Dendritic cell treated with granulocyte-macrophage colony-stimulating factor and Interleukin-4, amounts not matched to agents 40 ng/mL and 50 ng/mL, for 4 days (primary cell): ENCODE data around the gene KCNC3.

ENCODE experiments used
- H3K27ac Mint-ChIP-seq: one replicate; pipeline ENCODE4 v1.8.0; 2022; ENCODE audit warnings: mild to moderate bottlenecking, mixed read lengths
- H3K27me3 Mint-ChIP-seq: one replicate; pipeline ENCODE4 v1.8.0; 2022; ENCODE audit warnings: mild to moderate bottlenecking, mixed read lengths
- H3K36me3 Mint-ChIP-seq: one replicate; pipeline ENCODE4 v1.8.0; 2022; ENCODE audit warnings: low read depth, mixed read lengths
- H3K4me1 Mint-ChIP-seq: one replicate; pipeline ENCODE4 v1.8.0; 2022; ENCODE audit warnings: low read depth, mixed read lengths
- H3K4me3 Mint-ChIP-seq: one replicate; pipeline ENCODE4 v1.8.0; 2022; ENCODE audit warnings: mild to moderate bottlenecking, moderate library complexity, mixed read lengths
- H3K9me3 Mint-ChIP-seq: one replicate; pipeline ENCODE4 v1.8.0; 2022; ENCODE audit warnings: mixed read lengths
- intact Hi-C: fragments of 100-400 bp; cut with micrococcal nuclease; formaldehyde crosslinking; loops from one replicate; pipeline ENCODE4 v1.15.0; 2022

KCNC3 gene

DNA sequence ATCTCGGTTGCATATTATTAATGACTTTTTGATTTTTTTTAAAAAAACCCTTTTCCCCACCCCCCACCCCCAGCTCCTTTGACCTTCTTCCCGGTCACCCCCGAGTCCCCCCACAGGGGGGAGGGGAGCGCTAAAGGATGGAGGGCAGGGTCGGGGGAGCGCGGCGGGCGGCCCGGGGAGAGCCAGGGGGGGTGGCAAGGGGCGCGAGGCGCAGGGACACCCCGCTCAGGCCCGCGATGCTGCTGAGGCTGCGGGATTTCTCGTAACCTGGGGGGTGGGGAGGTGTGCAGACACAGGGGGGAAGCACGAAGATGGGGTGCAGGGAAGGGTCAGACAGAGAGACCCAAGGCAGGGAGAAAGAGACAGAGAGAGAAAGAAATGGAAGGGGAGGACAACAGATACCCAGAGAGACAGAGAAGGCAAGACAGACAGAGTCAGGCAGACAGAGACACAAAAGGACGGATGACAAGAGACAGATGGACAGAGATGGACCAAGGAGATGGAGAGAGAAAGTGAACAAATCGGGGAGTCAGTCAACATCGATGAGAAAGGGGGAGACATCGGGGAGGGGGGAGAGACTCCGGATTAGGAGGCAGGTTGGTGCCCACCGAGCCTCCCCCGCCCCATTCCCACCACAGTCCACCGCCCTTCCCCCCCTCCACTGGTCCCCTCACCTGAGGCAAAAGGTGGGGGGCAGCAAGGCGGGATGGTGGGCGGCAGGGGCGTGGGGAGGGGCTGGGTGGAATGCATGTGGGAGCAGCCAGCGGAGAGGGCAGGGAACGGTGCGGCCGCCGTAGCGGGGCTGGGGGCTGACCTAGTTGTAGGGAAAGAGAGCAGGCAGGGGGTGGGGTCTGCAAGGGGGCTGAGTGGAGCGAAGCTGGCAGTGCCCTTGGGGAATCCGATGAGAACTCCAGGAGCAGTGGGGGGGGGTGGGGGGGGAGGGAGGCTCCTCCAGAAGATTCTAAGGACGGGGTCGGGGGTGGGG lies 14.2 kb downstream of the KCNC3 start:
- H3K9me3 Mint-ChIP-seq = no peaks in the 10 kb centered on the region
- peaks cover 24% of the 10 kb centered on the region for H3K36me3 Mint-ChIP-seq

DNA sequence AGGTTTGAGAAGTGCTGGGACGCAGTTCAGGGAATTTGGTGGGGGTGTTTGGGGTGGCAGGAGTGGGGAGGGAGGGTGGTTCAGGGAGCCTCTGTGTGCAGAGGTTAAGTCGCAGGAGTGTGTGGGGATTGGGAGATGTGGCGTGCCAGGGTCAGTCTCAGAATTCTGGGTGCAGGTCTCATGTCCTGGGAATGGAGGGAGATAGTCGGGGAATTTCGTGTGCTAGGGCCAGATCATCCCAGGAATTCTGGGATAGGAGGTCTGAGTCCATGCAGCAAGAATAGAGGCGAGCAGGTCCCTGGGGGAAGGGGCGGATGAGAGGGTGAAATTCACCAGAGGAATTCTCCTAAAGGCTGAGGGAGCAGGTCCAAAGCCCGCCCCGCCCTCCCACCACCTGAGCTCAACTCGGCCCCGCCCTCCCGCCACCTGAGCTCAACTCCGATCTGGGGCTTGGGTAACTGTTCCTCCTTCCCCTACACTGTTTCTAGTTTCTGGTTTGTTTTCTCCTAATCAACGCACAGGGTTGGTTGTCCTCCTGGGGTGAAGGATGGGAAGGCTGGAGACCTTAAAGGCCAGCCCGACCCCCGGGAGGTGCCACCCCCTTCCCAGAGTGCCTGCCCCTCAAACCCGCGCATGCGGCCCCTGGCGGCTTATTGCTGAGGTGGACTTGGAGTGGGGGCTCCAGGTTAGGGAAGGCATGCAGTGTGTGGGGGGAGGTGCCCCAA lies 15.2 kb downstream of the KCNC3 start:
- intact Hi-C loops = no loop called here
- Mint-ChIP-seq H3K4me1 (peaks cover 16% of the 10 kb centered on the region), H3K36me3 (peaks cover 14% of the 10 kb centered on the region), H3K27ac (no peak overlapping the region), H3K9me3 (no peaks in the 10 kb centered on the region), H3K4me3 (no peak overlapping the region), H3K27me3 (peaks cover 78% of the 10 kb centered on the region)

More for the DNA sequence above, 14.2 kb downstream of the KCNC3 start:
- no peak overlapping the region for H3K27ac Mint-ChIP-seq
- H3K4me3 Mint-ChIP-seq = no peak overlapping the region
- peaks cover 16% of the 10 kb centered on the region for H3K4me1 Mint-ChIP-seq
- intact Hi-C loops = no loop called here
- peaks cover 76% of the 10 kb centered on the region for H3K27me3 Mint-ChIP-seq

DNA sequence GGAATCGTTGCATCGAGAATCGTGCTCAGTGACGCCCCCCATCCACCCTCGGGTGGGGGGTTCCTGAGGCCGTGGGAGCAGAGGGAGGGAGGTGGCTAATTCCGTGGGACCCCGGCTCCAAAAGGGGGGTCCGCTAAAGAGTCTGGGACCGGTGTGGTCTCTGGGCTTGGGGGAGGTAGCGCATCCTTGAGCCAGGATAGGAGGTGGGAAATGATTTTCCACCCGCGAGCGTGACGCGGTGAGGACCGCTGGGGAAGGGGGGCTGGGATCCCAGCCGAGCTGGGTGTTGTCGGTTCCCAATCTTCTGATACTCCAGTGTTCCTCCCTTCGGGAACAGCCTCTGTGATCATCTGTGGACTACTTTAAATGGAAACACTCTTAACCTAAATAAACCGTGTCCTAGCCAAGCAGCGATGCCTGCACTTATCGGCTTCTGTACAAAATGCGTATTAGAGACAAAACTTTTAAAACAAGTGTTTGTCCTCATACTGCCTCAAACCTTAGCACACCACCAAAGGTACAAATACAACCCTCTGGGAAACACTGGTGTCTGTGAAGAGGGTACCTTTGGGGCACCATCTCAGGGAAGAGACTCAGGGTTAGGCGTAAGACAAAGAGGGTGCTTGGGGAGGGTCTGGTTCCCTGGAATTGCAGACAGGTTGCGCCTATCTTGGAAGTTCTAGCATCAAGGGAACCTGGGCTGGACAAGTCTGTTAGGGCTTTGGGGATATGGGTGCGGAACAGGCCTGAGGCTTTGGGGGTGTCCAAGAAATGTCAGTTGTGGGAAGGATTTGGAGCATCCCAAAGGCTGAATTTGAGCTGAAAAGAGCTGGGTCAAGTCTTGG lies 16.0 kb downstream of the KCNC3 start:
- Mint-ChIP-seq H3K9me3 (no peaks in the 10 kb centered on the region), H3K27ac (no peak overlapping the region), H3K27me3 (peaks cover 86% of the 10 kb centered on the region), H3K4me3 (no peak overlapping the region), H3K36me3 (peaks cover 10% of the 10 kb centered on the region), H3K4me1 (peaks cover 16% of the 10 kb centered on the region)
- intact Hi-C loops = no loop called here

DNA sequence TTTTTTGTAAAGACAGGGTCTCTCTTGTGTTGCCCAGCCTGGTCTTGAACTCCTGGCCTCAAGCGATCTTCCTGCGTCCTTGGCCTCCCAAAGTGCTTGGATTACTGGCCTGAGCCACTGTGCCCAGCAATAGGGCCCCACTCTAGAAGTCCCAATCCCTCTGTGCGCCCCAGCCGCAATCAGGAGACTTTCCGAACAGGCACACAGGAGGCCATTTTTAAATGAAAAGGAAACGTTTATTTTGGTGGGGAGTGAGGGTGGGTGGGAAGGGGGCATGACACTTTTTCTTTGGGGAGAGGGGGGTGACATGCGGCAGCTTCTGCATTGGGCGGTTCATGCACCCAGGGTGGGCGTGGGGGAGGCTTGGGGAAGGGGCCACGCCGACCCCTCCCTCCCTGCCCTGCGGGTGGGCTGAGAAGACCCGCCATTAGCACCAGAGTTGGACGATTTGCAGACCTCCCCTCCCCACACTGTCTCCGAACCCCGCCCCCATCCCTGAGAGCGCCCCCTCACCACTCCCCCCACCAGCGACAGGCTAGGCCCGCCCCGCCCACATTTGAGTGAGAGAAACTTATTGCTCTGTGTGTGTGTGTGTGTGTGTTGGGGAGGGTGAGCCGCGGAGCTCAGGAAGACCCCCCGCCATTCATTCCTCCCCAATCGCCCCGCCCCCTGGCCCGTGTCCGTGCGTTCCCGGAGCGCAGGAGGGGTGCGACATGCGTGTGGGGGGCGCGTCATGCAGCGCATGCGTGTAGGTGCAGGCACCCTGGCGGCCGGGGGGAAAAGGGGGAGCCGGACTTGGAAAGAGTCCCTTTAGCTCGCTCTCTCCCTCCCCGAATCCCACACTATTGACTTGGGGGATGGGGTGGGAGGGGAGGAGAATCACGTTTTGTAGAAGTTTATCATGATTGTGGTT lies 17.2 kb downstream of the KCNC3 start:
- Mint-ChIP-seq H3K27me3 (peaks cover 85% of the 10 kb centered on the region), H3K27ac (no peak overlapping the region), H3K4me1 (peaks cover 16% of the 10 kb centered on the region), H3K9me3 (no peaks in the 10 kb centered on the region), H3K4me3 (no peak overlapping the region), H3K36me3 (no peaks in the 10 kb centered on the region)
- intact Hi-C loops = no loop called here

DNA sequence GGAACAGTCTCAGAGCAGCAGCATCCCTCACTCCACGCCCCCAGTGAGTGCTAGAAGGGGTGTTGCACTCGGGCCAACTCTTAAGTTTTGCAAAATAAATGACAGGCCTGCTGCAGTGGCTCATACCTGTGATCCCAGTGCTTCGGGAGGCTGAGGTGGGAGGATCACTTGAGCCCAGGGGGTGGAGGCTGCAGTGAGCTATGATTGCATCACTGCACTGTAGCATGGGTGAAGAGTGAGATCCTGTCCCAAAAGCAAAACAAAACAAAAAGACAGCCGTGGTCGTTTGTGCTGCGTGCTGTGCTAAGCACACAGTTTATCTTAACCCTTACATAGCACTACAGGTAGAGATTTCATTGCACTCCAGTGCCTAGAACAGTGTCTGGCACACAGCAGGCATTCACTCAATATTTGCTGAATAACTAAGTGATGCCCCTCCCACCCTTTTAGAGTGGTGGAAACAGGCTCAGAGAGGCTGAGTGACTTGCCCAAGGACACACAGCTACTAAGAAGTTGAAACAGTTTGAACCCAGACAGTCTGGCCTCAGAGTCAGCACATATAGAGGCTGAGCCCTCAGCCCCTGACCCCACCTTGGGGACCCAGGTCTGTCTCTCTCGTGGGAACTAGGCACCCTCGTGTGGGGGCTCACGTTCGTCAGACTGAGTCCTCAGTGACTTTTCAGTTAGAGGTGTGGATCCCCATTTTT lies 18.3 kb downstream of the KCNC3 start:
- intact Hi-C loops = no loop called here
- Mint-ChIP-seq H3K27me3 (peaks cover 84% of the 10 kb centered on the region), H3K27ac (no peak overlapping the region), H3K9me3 (no peaks in the 10 kb centered on the region), H3K4me1 (peaks cover 11% of the 10 kb centered on the region), H3K4me3 (no peak overlapping the region), H3K36me3 (no peaks in the 10 kb centered on the region)

DNA sequence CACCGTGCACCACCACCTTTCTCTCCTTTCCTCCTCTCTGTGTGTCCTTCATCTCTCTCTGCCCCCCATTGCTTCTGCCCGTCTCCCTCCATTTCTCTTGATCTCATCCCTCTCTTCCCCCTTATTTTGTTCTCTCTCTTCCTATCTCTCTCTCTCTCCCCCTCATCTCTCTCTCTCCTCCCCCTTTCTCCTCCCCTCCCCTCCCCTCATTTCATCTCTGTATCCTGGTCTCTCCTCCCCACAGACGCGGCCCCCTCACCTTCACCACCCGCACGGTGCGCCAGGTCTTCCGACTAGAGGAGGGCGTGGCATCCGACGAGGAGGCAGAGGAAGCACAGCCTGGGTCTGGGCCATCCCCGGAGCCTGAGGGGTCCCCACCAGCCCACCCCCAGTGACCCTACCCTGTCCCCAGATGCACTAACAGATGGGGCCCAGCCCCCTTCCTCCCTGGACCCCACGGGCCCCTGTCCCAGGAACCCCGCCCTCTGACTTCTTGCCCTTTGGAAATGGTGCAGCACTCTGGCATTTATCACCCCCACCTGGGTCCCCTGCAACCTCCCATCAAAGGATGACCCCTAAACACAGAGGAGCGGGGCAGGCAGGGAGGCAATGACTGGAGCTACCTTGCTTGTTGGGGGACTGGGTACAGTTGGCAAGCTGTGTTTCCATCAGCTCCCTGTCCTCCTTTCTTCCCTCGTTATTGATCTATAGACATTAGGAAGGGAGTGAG lies 19.6 kb downstream of the KCNC3 start:
- intact Hi-C loops = no loop called here
- Mint-ChIP-seq H3K4me3 (no peak overlapping the region), H3K27ac (no peak overlapping the region), H3K36me3 (no peaks in the 10 kb centered on the region), H3K27me3 (peaks cover 77% of the 10 kb centered on the region), H3K9me3 (no peaks in the 10 kb centered on the region), H3K4me1 (no peaks in the 10 kb centered on the region)

DNA sequence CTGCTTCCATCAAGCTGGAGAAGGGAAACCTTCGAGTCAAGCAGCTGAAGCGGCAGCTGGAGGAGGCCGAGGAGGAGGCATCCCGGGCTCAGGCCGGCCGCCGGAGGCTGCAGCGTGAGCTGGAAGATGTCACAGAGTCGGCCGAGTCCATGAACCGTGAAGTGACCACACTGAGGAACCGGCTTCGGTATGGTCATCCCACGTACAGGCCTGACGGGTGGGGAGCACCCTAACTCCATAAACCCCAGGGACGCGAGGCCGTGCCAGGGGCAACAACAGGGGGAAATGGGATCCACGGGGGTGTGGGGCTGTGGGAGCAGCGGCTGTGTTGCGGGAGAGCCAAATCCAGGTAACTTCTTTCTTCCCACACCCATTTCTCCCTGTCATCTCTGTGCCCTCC lies 20.2 kb downstream of the KCNC3 start:
- H3K27me3 Mint-ChIP-seq = peaks cover 72% of the 10 kb centered on the region

DNA sequence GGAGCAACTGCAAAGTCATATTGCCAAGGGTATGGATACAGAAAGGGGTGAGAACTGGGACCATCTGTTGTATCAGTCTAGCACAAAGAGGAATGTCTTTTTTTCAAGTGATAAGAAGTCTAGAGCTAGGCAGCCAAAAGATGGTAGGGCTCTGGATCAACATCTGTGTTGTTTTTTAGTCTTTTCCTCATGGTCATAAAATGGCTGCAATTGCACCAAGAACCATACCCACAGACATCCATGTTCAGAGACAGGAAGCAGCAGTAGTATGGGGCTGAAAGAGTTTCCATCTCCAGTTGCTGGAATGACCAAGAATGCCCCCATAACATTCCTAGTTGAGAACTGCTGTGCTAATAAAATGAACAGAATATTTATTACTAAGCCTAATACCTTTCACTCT lies 25.6 kb downstream of the KCNC3 start:
- intact Hi-C loops = no loop called here
- no peak overlapping the region for H3K4me3 Mint-ChIP-seq
- H3K27ac Mint-ChIP-seq = no peak overlapping the region
- H3K36me3 Mint-ChIP-seq = no peaks in the 10 kb centered on the region
- H3K9me3 Mint-ChIP-seq = no peaks in the 10 kb centered on the region
- peaks cover 6% of the 10 kb centered on the region for H3K4me1 Mint-ChIP-seq
- H3K27me3 Mint-ChIP-seq = peaks cover 39% of the 10 kb centered on the region

More for the DNA sequence above, 20.2 kb downstream of the KCNC3 start:
- intact Hi-C loops = no loop called here
- Mint-ChIP-seq H3K9me3 (no peaks in the 10 kb centered on the region), H3K36me3 (no peaks in the 10 kb centered on the region), H3K27ac (no peak overlapping the region), H3K4me3 (no peak overlapping the region), H3K4me1 (no peaks in the 10 kb centered on the region)

DNA sequence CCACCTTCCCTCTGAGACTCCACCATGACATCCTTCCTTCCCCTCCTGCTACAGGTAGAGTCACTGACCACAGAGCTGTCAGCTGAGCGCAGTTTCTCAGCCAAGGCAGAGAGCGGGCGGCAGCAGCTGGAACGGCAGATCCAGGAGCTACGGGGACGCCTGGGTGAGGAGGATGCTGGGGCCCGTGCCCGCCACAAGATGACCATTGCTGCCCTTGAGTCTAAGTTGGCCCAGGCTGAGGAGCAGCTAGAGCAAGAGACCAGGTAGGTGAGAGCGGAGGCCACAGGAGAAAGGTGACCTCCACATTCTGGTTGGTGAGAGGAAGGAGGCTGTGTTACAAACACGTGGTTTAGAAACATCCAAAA lies 27.6 kb downstream of the KCNC3 start:
- Mint-ChIP-seq H3K27ac (no peak overlapping the region), H3K27me3 (peaks cover 29% of the 10 kb centered on the region)

DNA sequence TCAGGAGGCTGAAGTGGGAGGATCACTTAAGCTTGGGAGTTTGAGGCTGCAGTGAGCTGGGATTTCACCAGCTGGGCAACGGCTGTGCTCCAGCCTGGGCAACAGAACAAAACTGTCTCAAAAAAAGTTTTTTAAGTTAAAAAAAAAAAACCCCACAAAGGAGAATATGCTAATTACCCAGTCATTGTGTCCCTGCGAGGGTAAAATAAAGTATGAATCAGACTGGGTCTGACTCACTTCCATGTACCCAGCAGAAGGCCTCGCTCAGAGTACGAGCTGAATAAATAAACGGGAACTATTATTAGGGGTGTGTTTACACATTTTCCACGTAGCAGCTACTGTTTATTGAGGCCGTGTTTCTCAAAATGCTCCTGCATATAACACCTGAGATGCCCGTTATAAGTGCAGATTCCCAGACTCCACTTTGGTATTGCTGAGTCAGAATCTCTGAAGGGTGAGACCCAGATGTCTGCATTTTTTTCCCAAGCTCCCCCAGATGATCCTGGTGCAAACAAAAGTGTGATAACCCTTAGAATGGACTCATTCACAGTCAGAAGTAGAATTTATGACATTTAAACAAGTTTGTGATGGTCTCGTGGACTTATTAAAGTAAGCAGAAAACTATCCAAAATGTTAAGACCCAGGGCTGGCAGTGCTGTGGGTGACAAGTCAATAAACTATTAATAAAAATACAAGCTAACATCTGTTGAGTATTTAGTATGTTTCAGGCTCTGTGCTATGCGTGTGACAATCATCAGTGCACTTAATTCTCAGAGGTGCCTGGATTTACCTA lies 28.2 kb downstream of the KCNC3 start:
- Mint-ChIP-seq H3K9me3 (no peaks in the 10 kb centered on the region), H3K27ac (no peak overlapping the region), H3K4me3 (no peak overlapping the region), H3K27me3 (peaks cover 25% of the 10 kb centered on the region), H3K36me3 (no peaks in the 10 kb centered on the region), H3K4me1 (peaks cover 6% of the 10 kb centered on the region)
- intact Hi-C loops = no loop called here

More for the DNA sequence above, 27.6 kb downstream of the KCNC3 start:
- intact Hi-C loops = no loop called here
- no peaks in the 10 kb centered on the region for H3K36me3 Mint-ChIP-seq
- no peaks in the 10 kb centered on the region for H3K9me3 Mint-ChIP-seq
- peaks cover 6% of the 10 kb centered on the region for H3K4me1 Mint-ChIP-seq
- H3K4me3 Mint-ChIP-seq = no peak overlapping the region

DNA sequence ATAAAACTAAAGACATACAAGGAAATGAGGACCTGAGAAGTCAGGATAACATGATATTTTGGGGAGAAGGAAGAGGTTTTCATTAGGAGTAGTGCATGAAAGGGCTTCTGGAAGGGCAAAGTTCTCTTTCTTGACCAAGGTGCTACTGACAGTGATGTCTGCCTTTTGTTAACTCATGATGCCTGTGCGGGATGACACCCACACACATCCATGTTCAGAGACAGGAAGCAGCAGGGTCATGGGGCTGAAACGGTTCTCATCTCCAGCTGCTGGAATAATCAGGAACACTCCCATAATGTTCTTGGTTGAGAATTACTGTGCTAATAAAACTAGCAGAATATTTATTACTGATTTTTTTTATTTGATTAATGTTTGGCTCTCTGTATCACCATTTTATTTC lies 29.1 kb downstream of the KCNC3 start:
- H3K9me3 Mint-ChIP-seq = no peaks in the 10 kb centered on the region
- H3K4me3 Mint-ChIP-seq = no peak overlapping the region
- H3K27ac Mint-ChIP-seq = no peak overlapping the region
- H3K36me3 Mint-ChIP-seq = no peaks in the 10 kb centered on the region
- intact Hi-C loops = no loop called here
- H3K27me3 Mint-ChIP-seq = peaks cover 23% of the 10 kb centered on the region
- peaks cover 6% of the 10 kb centered on the region for H3K4me1 Mint-ChIP-seq
